IMR-90 (cell line): ENCODE measurements around the gene CYP21A2. TPM values are rescaled to one million over a fixed set of nuclear protein-coding genes. Genes with fewer than 3 reads are reported as not detected.
"Not testable (repeated sequence)": the region's sequence is repeated elsewhere in the genome, so short reads cannot be mapped to it uniquely, and the experiment has no call there.

Source experiments
- ATAC-seq: fragments of 200-7000 bp; cut with Tn5 transposase; 2 replicates; pipeline ENCODE4 v1.9.1; 2020; ENCODE audit warnings: low read depth, mild to moderate bottlenecking, moderate library complexity
- BruUV-seq: library from RNA; stranded (reverse); fragments of 400-500 nt; replicated peaks from 2 replicates; lab custom pipeline; 2021; lab: Mats Ljungman, UMichigan
- CTCF ChIA-PET: fragments of 300-600 bp; formaldehyde crosslinking; extraction: SDS; loops from one replicate; lab custom pipeline; 2021; ENCODE audit warnings: antibody characterized with exemption; lab: Yijun Ruan, JAX
- POLR2A ChIA-PET: fragments of 300-600 bp; sonication (Branson Sonifier 250); formaldehyde crosslinking; loops from one replicate; lab custom pipeline; 2022; ENCODE audit warnings: antibody characterized with exemption; ENCODE audit not compliant: unreplicated experiment; lab: Charles Lee
- DNase-seq: peaks from one replicate; pipeline ENCODE4 v3.0.0; 2013
- H2AFZ ChIP-seq: replicated peaks from 2 replicates; pipeline ENCODE3; 2013; ENCODE audit warnings: low read length, mild to moderate bottlenecking; ENCODE audit not compliant: poor library complexity
- H2AK5ac ChIP-seq: 2 replicates; pipeline ENCODE4 v1.6.1; 2013; ENCODE audit warnings: low read depth, low read length, inconsistent platforms
- H2AK9ac ChIP-seq: replicated peaks from 2 replicates; pipeline ENCODE3; 2013; ENCODE audit warnings: mild to moderate bottlenecking, low read depth, low read length, moderate library complexity; ENCODE audit not compliant: poor library complexity
- H2BK120ac ChIP-seq: 2 replicates; pipeline ENCODE4 v1.6.1; 2013; ENCODE audit warnings: low read depth, low read length, inconsistent platforms
- H2BK15ac ChIP-seq: 3 replicates; pipeline ENCODE4 v1.6.1; 2013; ENCODE audit warnings: low read depth, low read length, inconsistent platforms
- H2BK20ac ChIP-seq: 2 replicates; pipeline ENCODE4 v1.6.1; 2013; ENCODE audit warnings: low read depth, mild to moderate bottlenecking, inconsistent platforms, low read length, moderate library complexity
- H2BK5ac ChIP-seq: 2 replicates; pipeline ENCODE4 v1.6.1; 2013; ENCODE audit warnings: mild to moderate bottlenecking, low read depth, low read length, inconsistent platforms; ENCODE audit not compliant: poor library complexity, severe bottlenecking
- H3K14ac ChIP-seq: replicated peaks from 2 replicates; pipeline ENCODE4 v1.6.1; 2013; ENCODE audit warnings: low read depth, low read length, inconsistent platforms
- H3K18ac ChIP-seq: 2 replicates; pipeline ENCODE4 v1.6.1; 2013; ENCODE audit warnings: low read depth, low read length, control low read depth
- H3K23ac ChIP-seq: 2 replicates; pipeline ENCODE4 v1.6.1; 2013; ENCODE audit warnings: low read depth, low read length, inconsistent platforms
- H3K27ac ChIP-seq: 2 replicates; pipeline ENCODE4 v1.5.1; 2013; ENCODE audit warnings: mild to moderate bottlenecking, control low read depth, low read length; ENCODE audit not compliant: insufficient read depth
- H3K27me3 ChIP-seq: 2 replicates; pipeline ENCODE4 v1.6.1; 2013; ENCODE audit warnings: low read length; ENCODE audit not compliant: control insufficient read depth, insufficient read depth
- H3K36me3 ChIP-seq: 2 replicates; pipeline ENCODE4 v1.6.1; 2013; ENCODE audit warnings: low read length, mixed read lengths; ENCODE audit not compliant: control insufficient read depth, insufficient read depth
- H3K4ac ChIP-seq: 2 replicates; pipeline ENCODE4 v1.6.1; 2013; ENCODE audit warnings: low read depth, low read length, inconsistent platforms
- H3K4me1 ChIP-seq: 2 replicates; pipeline ENCODE4 v1.6.1; 2013; ENCODE audit warnings: low read length, mixed read lengths; ENCODE audit not compliant: control insufficient read depth, insufficient read depth
- H3K4me2 ChIP-seq: 2 replicates; pipeline ENCODE4 v1.6.1; 2013; ENCODE audit warnings: low read depth, mild to moderate bottlenecking, control low read depth, low read length, moderate library complexity
- H3K4me3 ChIP-seq: 2 replicates; pipeline ENCODE4 v1.5.1; 2013; ENCODE audit warnings: low read depth, mild to moderate bottlenecking, control low read depth, low read length, moderate library complexity; ENCODE audit not compliant: insufficient read depth
- H3K56ac ChIP-seq: 2 replicates; pipeline ENCODE4 v1.6.1; 2013; ENCODE audit warnings: low read length, inconsistent platforms; ENCODE audit not compliant: insufficient read depth; ENCODE audit errors: extremely low read depth
- H3K79me1 ChIP-seq, 2 experiments: 2 replicates each; pipeline ENCODE4 v1.6.1; 2013; ENCODE audit warnings: low read length in 2 of 2, inconsistent platforms in 1 of 2, low read depth in 1 of 2
- H3K9ac ChIP-seq: 2 replicates; pipeline ENCODE4 v1.6.1; 2013; ENCODE audit warnings: low read depth, low read length, control low read depth
- H3K9me1 ChIP-seq: 2 replicates; pipeline ENCODE4 v1.6.1; 2013; ENCODE audit warnings: low read length, inconsistent platforms; ENCODE audit not compliant: insufficient read depth
- H3K9me3 ChIP-seq: 2 replicates; pipeline ENCODE4 v1.6.1; 2013; ENCODE audit warnings: low read length; ENCODE audit not compliant: control insufficient read depth, insufficient read depth
- H4K20me1 ChIP-seq: 2 replicates; pipeline ENCODE4 v1.6.1; 2013; ENCODE audit warnings: low read length, inconsistent platforms; ENCODE audit not compliant: insufficient read depth
- H4K5ac ChIP-seq: 2 replicates; pipeline ENCODE4 v1.6.1; 2013; ENCODE audit warnings: mild to moderate bottlenecking, low read depth, low read length, control low read depth
- H4K8ac ChIP-seq, 2 experiments: 2 replicates each; pipeline ENCODE4 v1.6.1; 2013; ENCODE audit warnings: low read depth in 2 of 2, low read length in 2 of 2, control low read depth in 1 of 2, inconsistent platforms in 1 of 2
- H4K91ac ChIP-seq: 2 replicates; pipeline ENCODE4 v1.6.1; 2013; ENCODE audit warnings: low read depth, low read length, inconsistent platforms; ENCODE audit not compliant: insufficient read depth
- WGBS, 2 experiments: methylation state at CpG; one replicate each; pipeline versions ENCODE4 v1.1.5 to v1.1.7; 2013; ENCODE audit warnings: missing lambda C conversion rate in 2 of 2; ENCODE audit not compliant: insufficient read length in 1 of 2; ENCODE audit errors: extremely low coverage in 2 of 2; 5-methylcytosine and 5-hydroxymethylcytosine counted together
- dilution Hi-C: fragments of 300-500 bp; cut with HindIII; formaldehyde crosslinking; loops from one replicate; pipeline ENCODE4 v1.14.3; 2018; ENCODE audit warnings: low sequenced_read_pairs; ENCODE audit not compliant: unreplicated experiment
- in situ Hi-C: fragments of 300-500 bp; cut with MboI; formaldehyde crosslinking; loops from 3 replicates; pipeline ENCODE4 v1.14.3; 2019; ENCODE audit warnings: low sequenced_read_pairs, inconsistent platforms, mixed read lengths
- intact Hi-C: fragments of 100-400 bp; cut with micrococcal nuclease; formaldehyde crosslinking; loops from 2 replicates; pipeline ENCODE4 v1.10.0; 2022
- polyA plus RNA-seq, 3 experiments: library from polyadenylated mRNA; depleted of rRNA; stranded (reverse); fragments of >200 nt; gene quantifications; 2 replicates each; pipeline ENCODE4 v1.2.3, GENCODE V29; 2012; ENCODE audit warnings: low replicate concordance in 1 of 3
- total RNA-seq: library from RNA; depleted of rRNA; stranded (reverse); fragments of >200 nt; gene quantifications from 2 replicates; pipeline ENCODE4 v1.2.3, GENCODE V29; 2012

CYP21A2 gene
- total and polyA plus RNA-seq, 2 of the 4 experiments (the other 2 are of a cell fraction), result 0.03 TPM; not detected in 1

DNA sequence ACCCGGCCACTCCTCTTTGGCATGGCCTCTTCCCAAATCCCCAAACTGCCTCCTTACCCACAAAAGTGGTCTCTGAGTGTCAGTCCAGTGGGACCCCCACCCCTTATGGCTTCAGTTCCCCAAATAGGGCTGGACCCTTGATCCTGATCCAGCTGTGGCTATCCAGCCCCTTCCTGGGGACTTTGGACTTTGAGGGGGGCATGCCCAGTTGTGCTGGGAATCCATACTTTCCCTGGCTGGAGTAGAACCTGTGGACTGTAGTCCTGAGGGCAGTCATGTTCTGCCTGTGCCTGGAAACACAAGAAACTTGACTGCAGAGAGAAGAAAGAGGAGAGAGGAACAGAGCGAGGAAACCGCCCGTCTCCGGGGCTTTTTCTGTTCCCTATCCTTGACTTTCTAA, 1.1 kb upstream of the CYP21A2 start:
- H3K9me3 ChIP-seq, H3K27ac ChIP-seq, CTCF ChIA-PET, H3K4me1 ChIP-seq, in situ Hi-C loops, H3K23ac ChIP-seq, H3K4me2 ChIP-seq, DNase-seq, H2BK15ac ChIP-seq, H3K4ac ChIP-seq, H3K36me3 ChIP-seq, H2AK9ac ChIP-seq, H4K5ac ChIP-seq, H4K20me1 ChIP-seq, H2BK20ac ChIP-seq, H3K9ac ChIP-seq, H3K27me3 ChIP-seq, intact Hi-C loops, H4K91ac ChIP-seq, H3K79me1 ChIP-seq, H3K4me3 ChIP-seq, H3K9me1 ChIP-seq, H4K8ac ChIP-seq, H2AK5ac ChIP-seq, H2BK5ac ChIP-seq, H3K14ac ChIP-seq, H3K56ac ChIP-seq, H2BK120ac ChIP-seq, BruUV-seq, H2AFZ ChIP-seq, POLR2A ChIA-PET, ATAC-seq, dilution Hi-C loops, H3K18ac ChIP-seq: not testable (repeated sequence)
- WGBS, 2 experiments, result no CpG with 5 or more reads among the region's 5 CpGs

DNA sequence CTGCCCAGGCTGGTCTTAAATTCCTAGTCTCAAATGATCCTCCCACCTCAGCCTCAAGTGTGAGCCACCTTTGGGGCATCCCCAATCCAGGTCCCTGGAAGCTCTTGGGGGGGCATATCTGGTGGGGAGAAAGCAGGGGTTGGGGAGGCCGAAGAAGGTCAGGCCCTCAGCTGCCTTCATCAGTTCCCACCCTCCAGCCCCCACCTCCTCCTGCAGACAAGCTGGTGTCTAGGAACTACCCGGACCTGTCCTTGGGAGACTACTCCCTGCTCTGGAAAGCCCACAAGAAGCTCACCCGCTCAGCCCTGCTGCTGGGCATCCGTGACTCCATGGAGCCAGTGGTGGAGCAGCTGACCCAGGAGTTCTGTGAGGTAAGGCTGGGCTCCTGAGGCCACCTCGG, 663 bp downstream of the CYP21A2 start:
- H2AK5ac ChIP-seq, H3K4ac ChIP-seq, H3K27ac ChIP-seq, H2AK9ac ChIP-seq, H3K18ac ChIP-seq, intact Hi-C loops, H2AFZ ChIP-seq, H2BK120ac ChIP-seq, H3K9me3 ChIP-seq, H3K9ac ChIP-seq, H3K4me1 ChIP-seq, H3K27me3 ChIP-seq, H2BK15ac ChIP-seq, H4K20me1 ChIP-seq, H4K91ac ChIP-seq, H2BK5ac ChIP-seq, H3K4me3 ChIP-seq, DNase-seq, H3K36me3 ChIP-seq, H3K4me2 ChIP-seq, POLR2A ChIA-PET, BruUV-seq, CTCF ChIA-PET, H3K56ac ChIP-seq, ATAC-seq, dilution Hi-C loops, H3K23ac ChIP-seq, H3K9me1 ChIP-seq, in situ Hi-C loops, H2BK20ac ChIP-seq, H4K5ac ChIP-seq, H3K79me1 ChIP-seq, H4K8ac ChIP-seq, H3K14ac ChIP-seq: not testable (repeated sequence)
- no CpG with 5 or more reads among the region's 5 CpGs for WGBS, 2 experiments
